IPS DF 4.7 (cell line): ENCODE results near the gene ALOXE3.
A peak's percentile ranks its signal among the peaks of the same experiment; 100 is the strongest.
"Not testable (repeated sequence)": the region's sequence is repeated elsewhere in the genome, so short reads cannot be mapped to it uniquely, and the experiment has no call there.

Experiments
- DNase-seq: peaks from one replicate; pipeline ENCODE4 v3.0.0-alpha.2; 2013; ENCODE audit warnings: low spot score; ENCODE audit errors: extremely low read depth

The ALOXE3 gene

DNA sequence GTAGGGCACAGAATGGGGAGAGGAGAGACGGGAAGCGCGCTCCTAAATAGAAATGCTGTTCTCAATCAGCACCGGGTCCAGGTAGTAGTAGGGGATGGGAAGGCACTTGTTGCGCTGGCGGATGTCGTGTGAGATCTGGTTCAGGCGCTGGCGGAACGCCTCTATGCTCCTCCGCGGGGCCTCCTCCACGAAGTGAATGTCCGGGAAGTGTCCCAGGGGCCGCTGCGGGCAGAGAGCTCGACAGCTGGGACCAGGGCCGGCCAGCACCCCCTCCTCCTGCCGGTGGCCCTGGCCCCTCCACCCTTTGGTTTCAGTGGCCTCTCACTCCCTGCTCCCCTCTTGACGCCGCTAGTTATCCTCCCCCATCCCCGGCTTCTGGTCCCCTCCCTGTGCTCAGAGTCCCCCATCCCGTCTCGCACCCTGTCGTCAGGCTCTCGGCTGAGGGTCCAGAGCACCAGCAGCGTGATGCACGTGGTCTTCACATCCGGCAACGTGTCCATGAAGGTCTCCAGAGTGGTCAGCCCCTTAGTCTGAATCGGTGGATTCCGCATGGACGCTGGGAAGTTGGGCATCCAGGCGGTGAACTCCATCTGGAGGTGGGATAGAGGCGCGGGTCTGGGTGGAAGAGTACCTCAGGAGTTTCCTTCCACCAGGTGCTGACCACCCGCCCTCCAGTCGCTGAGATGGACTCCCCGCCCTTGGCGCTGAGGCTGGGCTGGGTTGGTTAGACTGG is 45.4 kb downstream of the ALOXE3 start:
- no peak for DNase-seq

GRCh38 chr17:8072341-8072728 is 46.0 kb downstream of the ALOXE3 start:
- no peak for DNase-seq

DNA sequence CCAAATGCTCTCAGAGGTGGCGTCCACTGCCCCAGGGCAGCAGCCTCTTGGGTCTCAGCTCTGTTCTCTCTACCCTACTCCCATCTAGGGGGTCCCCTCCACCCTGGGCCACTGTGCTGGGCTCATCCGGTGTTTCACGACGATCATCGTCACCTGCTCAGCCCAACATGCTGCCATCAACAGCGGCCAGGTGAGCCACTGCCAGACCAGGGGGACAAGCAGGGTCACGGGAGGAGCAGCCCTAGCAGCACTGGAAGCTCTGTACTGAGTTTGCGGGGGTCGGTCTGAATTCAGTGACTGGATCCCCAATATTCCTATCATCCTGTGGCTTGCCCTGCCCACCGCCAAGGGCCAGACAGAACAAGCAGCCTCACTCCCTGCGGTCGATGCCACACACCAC is 46.8 kb downstream of the ALOXE3 start:
- no peak for DNase-seq

DNA sequence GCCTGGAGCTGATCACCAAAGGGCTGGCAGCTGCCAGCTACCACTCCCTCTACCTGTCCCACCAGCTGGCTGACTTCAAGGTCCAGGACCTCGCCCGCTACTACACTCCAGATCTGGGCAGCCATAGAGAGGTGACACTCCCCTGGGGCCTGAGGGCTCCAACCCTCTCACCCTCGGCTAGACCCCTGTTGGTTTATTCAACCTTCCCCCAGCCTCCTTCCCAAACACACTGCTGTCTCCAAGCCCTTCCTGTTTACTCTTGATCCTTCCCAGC is 48.8 kb downstream of the ALOXE3 start:
- DNase-seq = no peak

DNA sequence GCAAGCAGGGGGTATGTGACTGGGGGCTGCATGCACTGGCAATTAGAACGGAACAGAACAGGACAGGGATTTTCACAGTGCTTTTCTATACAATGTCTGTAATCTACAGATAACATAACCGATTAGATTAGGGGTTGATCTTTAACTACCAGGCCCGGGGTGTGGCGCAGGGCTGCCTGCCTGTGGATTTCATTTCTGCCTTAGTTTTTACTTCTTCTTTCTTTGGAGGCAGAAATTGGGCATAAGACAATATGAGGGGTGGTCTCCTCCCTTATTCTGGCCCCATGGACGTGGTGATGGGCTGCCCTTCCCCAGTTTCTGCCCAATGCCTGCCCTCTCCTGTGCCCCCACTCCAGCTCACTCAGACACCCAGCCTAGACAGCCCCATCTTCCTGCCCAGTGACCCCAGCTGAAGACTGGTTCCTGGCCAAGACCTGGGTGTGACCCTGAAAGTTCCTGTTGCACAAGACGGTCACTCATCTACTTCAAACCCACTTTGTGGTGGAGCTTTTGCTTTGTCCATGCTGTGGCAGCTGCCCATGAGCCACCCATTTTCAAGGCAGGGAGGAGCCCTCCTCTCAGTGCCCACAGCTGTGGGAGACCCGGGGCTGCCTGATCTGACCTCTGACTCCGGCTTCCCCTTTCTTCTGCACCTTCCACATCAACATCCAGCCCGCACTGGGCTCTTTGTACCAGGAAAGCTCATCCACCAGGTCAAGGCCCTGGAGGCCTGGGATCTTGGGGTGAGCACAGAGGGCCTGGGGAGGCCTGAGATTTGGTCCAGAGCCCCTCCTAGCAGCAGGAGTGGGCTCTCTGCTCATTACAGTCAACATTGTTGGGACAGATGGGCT is 49.4 kb downstream of the ALOXE3 start:
- no peak for DNase-seq

DNA sequence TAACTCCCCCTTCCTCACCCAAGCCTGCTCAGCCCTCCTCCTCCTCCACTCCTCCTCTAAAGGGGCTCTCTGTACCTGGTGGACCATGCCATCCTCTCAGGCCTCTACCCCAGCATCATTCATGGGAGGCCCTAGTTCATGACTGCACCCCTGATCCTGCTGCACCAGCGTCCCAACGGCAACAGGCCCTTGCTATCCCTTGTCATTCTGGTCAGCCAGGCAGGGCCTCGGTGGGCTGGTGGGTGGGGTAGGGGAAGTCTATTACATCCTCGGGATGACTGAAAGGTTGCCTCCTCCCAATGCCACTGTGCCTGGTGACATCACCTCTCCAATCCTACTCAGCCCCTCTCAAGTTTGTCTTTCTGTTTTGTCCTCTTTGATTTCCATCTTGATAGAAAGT is 50.5 kb downstream of the ALOXE3 start:
- no peak for DNase-seq

DNA sequence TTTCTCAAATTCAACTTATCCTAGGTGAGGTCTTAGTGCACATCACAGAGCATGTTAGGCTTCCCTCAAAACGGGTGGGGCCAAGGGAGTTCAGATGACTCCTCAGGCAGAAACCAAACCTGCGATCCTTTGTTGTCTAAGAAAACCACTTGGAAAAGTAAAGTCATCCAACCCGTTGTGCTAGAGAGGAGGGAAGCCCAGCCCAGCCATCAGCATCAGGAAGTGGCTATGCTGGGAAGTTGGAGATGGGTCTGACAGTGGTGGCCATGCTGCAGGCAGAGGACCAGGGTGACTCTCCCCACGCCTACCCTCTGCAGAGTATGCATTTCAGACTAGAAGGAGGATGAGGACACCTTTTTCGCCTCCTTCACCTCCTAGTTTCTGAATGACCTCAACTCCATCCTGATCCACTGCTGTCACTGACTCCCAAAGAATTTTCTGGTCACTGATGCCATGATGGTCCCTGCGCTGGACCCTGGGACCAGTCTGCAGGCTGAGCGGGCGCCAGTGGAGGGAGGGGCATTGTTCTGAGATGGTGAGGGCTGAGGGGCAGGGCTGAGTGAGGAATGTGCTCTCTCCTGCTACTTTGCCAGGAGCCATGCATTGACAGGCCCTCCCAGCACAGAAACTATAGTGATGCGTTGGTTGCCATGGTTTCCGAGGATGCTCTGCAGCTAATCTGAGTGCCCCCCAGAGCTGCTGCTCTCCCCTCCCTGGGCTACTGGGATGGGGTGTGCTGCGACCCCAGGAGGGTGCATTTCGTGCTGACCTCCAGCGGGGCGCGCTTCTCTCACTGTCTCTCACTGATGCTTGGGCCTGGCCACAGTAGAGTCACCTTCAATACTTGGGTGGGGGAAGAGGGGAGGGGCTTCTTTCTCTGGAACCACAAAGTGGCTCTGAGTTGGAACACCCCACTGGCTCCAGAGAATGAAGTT is 51.2 kb downstream of the ALOXE3 start:
- DNase-seq = no peak

GRCh38 chr17:8064561-8065019 is 53.7 kb downstream of the ALOXE3 start:
- DNase-seq = no peak

DNA sequence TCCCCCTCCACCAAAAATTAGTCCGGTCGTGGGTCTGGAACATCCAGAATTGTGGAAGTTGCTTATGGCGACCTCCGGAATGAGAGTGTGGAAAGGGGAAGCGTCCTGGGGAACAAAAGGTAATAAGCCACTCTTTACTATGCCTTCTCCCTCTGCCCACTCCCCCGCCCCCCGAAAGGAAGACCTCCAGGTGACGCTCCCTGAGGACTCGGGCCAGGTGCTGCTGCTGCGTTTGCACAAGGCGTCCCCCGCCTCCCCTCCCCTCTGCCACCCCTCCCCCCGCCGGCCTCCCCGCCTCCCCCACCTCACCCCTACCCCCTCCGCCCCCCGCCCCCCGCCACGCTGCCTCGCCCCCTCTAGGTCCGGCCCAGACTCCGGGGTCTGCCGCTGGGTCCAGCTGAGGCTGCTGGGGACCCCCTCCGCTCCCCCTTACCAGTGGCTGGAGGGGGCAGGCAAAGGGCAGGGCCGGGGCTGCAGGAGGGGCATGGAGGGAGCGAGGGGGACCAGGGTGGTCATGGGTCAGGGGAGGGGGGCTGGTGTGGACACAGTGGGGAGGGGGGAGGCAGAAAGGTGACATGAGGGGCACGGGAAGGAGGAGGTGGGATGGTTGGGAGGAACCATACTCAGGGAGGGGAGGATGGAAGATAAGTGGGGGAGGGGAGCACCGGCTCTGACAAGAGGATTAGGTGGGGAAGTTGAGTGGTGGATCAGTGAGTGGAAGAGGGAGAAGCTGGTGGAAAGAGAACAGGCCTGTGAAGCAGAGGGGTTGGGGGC is 54.4 kb downstream of the ALOXE3 start:
- DNase-seq = no peak

DNA sequence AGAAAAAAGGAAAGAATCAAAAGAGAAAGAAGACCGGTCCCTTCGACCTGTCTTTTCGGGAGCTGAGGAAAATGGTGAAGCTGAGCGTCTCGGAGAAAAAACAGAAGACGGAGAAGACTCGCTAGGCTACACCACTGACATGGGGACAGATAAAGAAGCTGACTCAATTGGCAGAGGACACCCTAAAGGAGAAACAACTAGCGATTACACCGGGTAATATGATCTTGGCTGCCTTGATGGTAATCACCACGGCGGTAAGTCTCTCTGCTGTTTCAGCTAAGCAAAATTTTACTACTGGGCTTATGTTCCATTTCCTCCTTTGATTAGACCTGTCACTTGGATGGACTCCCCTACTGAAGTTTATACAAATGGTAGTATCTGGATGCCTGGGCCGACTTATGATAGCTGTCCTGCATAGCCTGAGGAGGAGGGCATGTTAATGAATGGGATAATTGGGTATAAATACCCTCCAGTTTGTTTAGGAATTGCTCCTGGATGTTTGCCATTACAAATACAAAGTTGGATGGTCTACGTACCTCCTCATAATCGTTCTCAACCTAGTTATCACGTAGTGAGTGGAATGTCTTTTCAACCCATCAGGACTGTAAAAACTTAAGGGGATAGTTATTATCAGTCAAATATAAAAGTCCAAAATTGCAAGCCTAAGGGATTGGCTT is 55.4 kb downstream of the ALOXE3 start:
- DNase-seq = no peak

- DNase-seq = no peak
These were observed 55.9 kb downstream of the ALOXE3 start for GRCh38 chr17:8062435-8062806.

GRCh38 chr17:8061851-8062250 is 56.5 kb downstream of the ALOXE3 start:
- DNase-seq = not testable (repeated sequence)

GRCh38 chr17:8060274-8060673 is 58.0 kb downstream of the ALOXE3 start:
- no peak for DNase-seq

DNA sequence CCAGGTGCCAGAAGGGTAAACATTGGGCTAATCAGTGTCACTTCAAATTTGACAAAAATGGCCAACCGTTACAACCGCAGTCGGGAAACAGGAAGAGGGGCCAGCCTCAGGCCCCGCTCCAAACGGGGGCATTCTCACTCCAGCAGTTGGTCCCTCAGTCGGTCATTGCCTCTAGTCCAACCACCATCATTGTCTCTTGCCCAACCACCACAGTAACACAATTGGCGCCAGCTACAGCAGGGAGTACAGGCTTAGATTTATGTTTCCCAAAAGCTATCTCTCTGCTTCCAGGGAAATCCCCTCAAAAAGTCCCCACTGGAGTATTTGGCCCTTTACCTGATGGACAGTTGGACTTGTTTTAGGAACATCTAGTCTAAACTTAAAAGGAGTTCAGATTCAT is 59.2 kb downstream of the ALOXE3 start:
- no peak for DNase-seq

DNA sequence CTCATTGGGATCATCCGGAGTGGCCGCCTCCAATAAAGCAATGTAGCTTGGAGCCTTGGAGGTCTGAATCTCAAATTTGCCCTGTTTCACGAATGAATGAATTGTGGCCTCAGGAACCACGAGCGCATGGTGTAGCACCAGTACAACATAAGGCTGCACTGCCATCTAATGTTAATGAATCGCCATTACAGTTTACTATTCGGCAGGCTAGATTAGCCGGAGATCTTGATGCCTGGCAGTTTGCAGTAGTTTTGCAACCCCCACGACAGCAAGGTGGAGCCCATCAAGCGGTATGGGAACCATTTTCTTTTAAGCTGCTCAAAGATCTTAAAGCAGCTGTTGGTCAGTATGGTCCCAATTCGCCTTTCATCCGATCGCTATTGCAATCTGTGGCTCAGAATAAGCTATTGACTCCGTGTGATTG is 60.6 kb downstream of the ALOXE3 start:
- DNase-seq = peak; percentile 82

DNA sequence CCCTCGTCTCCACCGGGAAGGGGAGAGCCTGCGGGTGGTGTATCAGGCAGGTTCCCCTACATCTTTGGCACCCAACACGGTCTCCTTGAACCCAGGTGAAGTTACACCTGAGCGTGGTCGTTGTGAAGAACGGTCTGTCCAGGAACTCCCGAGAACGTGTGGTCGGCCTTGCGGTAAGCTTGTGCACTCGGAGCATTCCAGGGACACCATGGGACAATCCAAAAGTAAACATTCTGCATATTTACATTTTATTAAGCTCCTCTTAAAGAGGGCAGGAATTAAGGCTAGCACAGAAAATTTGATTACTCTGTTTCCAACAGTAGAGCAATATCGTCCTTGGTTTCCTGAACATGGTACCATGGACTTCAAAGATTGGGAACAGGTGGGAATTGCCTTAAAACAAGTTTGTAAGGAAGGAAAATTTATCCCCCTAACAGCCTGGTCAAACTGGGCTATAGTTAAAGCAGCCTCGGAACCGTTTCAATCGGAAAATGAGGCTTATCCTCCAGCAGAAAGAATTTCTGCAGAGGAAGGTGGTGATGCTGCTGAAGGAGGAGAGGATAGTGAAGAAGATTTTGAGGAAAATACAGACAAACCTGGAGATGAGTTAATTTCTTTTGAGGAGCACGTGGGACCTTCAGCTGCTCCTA is 61.2 kb downstream of the ALOXE3 start:
- no peak for DNase-seq

DNA sequence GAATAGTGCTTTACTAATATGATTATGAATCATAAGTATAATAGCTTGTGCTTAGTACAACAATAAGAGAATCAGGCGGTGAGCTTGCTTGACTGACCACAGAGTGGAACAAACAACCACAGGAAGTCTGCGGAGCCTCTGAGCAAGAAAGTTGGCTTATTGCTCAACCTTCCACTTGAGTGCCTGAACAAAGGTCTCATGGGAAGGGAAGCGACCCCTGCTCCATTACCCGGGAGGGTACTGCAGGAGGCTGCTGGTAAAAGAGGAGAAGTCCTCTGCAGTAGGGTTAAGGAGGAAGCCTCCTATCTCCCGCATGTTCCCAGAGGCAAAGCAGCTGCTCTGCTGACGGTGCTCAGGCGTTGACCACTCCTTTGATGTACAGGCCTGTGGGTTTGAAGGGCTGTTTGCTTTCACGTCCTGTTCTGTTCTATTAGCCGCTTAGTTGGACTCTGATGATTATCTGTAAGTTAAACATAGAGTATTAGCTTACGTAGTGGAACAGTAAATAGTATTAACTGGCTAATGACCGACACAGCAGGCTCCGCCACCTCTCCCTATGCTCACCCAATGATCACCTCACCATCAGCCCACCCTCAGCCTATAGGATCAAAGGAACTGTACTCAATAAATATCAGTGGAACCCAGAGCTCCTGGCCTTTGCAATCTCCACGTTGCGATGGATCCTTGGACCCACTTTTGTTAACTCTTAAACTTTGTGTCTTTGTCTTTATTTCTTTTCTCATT is 61.9 kb downstream of the ALOXE3 start:
- no peak for DNase-seq

DNA sequence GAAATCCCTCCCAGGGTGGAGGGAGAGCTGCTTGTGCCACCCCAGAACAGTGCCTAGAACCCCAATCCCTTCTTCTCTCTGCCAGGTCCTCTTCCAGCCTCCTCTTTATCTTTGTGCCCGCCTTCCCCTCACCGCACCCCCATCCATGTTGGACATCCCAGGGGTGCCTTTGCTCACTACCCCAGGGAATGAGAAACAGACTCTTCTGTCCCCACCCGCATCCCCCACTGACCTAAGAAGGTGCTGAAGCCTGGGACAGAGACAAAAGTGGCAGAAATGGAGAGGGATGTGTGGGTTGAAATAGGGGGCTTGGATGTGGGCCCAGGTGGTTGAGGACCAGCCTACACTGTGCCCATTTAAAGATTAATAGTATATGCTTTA is 62.5 kb downstream of the ALOXE3 start:
- DNase-seq = no peak

DNA sequence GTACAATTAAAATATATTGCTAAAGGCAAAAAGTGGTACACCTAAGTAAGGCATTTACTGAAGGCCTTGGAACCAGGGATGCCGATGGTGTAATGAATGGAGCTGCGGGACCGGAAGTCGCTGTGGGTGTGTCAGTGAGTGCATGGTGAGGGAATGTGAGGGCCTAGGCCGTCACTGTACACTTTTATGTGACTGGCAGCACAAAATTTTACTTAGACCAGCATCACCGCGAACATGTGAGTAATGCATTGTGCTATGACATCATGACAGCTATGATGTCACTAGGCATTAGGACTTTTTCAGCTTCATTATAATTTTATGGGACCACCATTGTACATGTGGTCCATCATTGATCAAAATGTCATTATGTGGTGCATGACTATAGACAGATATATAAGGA is 64.7 kb downstream of the ALOXE3 start:
- DNase-seq = no peak
